ENCODE measurements around the gene GLP1R.

Gene GLP1R

DNA sequence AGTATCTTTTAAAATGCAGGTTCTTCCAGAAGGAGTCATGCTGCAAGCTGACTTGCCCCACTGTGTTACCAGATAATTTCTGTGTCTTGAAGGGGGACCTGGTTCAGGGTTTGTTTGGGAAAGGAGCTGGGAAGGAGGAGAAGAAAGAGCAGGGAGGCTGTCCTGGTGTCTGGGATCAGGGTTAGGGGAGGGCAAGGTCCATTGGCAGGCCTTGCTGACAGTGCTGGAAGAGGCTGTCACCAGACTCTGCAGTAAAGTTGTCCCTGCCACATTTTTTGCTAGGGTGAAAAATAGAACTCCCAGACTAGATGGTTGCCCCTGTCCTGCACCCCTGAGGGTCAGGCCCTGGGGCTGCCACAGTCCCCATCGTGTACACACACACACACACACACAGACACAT, 14.9 kb downstream of the GLP1R start:
- no peak for FAIRE-seq

DNA sequence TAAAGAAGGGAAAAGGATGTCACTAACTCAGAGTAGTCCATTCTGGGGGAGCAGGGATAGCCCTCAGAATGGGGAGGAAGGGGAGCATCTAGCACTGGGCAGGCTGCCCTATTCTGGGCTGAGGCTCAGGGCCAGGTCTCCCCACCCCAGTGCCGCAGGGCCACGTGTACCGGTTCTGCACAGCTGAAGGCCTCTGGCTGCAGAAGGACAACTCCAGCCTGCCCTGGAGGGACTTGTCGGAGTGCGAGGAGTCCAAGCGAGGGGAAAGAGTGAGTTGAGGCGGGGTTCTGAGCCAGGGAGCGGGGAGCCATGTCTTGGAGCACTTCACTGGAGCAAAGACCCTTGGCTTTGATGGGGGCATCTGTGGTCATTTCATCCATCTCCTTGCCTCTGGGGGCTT, 17.0 kb downstream of the GLP1R start:
- no peak for FAIRE-seq

DNA sequence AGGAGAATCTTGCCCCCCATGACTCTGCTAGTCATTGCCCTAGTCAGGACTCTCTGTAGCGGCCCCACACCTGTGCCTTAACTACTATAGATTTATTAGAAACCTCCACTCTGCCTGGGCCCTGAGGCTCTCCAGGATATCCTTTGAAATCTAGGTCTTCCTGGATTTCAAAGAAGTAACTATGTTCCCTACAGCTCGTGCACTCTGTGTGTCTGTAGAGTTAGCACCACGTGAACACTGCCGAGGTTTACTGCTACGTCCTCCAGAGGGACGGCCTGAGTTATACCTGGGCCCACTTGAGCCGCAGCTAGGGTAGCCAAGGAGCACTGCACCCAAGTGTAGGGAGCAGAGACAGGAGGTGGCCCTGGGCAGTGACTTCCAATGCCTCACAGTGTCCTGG, 19.8 kb downstream of the GLP1R start:
- no peak for FAIRE-seq

DNA sequence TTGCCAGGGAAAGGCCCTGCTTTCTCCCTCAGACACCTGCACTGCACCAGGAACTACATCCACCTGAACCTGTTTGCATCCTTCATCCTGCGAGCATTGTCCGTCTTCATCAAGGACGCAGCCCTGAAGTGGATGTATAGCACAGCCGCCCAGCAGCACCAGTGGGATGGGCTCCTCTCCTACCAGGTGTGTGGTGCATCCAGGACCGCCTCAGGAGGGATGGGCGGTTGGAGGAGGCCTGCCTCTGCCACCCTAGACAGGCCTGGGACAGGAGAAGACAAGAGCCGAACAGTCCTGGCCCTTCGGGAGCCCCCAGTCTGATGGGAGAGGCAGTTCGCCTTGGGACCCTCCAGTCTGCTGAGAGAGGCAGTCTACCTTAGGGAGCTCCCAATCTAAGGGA, 24.2 kb downstream of the GLP1R start:
- no peak for FAIRE-seq

DNA sequence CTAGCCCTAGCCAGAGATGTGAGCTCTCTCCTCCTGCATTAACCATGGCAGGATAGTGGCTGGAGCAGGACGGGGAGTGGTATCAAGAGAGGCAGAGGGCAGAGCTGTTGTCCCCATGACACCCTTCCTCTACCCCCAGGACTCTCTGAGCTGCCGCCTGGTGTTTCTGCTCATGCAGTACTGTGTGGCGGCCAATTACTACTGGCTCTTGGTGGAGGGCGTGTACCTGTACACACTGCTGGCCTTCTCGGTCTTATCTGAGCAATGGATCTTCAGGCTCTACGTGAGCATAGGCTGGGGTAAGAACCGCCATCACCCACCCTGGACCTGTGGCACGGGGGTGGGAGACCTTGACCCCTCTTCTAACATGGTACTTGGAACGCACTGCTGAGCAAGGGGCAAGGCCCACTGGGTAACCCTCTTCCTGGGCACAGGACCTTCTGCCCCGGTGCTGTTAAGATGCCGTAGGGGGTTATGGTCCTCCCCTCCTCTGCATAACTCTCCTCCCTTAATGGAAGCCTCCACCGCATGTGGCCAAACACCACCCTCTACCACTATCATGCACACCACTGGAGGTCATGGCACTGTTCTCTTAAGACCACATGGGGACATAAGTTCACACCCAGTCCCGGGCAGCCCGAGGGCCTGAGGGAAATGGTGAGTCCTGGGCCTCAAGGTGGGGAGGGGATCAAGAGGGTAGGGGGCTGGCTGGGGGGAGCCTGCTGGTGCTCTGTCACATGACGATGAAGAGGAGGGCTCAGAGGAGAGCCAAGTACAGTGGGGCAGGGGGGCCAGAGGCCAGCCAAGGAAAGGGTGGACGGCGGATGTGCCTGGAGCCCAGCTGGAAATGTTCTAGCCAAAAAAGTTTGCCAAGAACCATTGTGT, 25.1 kb downstream of the GLP1R start:
- FAIRE-seq: no peak

DNA sequence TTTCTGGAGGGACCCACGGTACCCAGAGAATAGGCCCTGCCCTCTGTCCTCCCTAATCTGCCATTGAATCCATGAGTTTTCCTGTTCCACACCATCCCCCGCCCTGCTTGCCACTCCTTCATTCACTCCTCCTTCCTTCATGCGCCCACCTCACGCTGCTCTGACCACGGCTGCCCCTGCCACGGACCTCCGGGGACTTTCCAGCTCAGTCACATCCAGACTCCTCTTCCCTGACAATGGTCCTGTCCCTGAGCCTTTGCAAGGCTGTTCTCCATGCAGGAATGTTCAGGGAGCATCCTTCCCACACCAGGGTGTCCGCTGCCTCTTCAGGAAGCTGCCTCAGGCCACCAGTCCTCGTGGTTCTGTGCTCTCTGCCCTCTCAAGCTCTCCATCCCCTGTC, 25.9 kb downstream of the GLP1R start:
- FAIRE-seq: no peak

DNA sequence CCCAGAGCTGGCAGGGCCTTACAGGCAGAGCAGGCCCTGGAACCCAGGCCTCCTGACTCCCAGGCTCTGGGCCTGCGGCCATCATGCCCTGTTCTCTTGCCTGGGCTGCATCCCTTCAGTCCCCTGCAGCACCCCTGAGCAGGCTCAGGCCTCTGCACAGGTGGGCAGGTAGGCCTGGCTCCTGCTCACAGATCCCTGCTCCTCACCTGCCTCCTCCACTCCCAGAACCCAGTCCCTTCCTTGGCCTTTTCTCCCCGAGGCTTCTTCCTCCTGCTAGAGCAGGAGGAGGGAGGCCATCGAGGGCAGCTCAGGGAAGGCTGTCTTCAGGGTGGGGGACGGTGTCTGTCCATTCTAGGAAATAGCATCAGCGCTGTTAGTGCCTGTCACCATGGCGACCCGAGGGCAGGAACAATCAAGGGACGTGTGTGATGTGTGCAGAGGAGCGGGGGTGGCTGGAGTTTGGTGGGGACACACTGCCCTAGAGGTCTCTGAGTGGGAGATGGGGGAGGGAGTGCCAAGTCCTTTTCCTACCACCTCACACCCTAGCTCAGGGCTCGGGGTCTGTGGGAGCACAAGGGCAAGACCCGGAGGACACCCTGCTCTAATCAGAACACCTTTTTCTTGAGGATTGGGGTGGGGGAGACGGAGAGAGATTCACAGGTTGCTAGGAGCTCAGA, 26.6 kb downstream of the GLP1R start:
- FAIRE-seq: no peak

DNA sequence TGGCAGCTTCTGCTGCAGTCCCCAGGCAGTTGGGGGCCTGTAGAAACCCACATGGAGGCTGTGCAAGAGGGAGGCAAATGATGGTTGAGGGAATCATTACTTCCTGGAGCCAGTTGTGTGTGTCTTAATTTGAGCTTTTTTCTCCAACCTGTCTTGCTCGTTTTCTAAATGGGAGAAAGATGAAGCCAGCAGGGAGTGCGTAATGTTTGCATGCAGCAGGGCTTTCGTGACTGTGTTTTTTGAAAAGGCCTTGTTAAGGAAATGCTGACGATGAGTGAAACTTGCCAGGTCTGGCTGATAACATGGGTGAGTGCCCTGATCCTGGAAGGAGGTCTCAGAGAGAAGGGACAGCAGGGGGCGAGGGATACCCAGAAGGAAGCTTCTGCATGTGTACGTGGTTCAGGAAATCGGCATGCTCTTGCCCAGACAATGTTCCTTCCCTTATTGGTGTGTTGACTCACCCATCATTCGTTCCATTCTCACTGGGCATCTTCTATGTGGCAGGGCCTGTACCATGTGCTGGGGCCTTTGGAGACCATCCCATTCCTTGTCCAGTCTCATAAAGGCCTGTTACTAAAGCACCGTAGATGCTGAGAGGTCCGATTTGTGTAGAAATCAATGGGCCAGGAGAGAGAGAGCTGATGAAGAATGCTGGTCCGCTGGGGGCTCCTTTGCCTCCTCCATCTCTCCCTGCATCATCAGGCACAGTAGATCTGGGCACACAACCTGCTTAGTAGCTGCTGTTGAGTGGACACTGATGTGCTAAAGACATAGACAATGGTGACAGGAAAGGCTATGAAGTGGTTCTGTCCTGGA, 27.4 kb downstream of the GLP1R start:
- FAIRE-seq: no peak

DNA sequence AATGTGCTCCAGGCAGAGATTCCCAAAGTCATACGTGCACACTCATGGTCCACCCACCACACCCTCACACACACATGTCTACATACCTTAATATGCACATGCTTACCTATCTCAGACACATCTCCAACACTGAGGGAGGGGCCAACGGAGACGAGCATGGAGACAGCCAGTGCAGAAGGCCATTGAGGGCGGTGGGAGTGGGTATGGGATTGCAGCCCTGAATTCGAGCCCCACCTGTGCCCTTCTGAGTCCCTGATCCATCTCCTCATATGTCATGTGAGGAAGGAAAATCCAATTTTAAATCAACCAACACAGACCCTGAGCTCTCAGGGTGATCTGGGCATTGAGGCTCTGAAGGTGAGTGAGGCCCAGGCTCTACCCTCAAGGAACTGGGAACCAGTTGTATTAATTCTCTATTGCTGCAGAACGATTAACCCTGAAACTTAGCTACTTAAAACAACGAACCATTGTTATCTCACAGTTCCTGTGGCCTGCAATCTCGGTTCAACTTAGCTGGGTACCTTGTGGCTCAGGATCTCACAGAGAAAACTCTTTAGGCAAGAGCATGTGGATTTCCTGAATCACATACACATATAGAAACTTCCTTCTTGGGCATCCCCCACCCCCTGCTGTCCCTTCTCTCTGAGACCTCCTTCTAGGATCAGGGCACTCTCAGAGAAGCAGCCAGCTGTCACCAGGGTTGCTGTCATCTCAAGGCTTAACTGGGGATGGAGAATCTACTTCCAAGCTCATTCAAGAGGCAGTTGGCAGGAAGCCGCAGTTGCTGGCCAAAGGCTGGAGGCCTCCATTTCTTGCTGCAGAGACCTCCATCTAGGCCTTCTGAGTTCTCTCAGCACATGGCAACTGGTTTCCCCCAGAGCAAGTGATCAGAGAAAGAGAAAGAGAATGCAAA, 28.3 kb downstream of the GLP1R start:
- no peak for FAIRE-seq

DNA sequence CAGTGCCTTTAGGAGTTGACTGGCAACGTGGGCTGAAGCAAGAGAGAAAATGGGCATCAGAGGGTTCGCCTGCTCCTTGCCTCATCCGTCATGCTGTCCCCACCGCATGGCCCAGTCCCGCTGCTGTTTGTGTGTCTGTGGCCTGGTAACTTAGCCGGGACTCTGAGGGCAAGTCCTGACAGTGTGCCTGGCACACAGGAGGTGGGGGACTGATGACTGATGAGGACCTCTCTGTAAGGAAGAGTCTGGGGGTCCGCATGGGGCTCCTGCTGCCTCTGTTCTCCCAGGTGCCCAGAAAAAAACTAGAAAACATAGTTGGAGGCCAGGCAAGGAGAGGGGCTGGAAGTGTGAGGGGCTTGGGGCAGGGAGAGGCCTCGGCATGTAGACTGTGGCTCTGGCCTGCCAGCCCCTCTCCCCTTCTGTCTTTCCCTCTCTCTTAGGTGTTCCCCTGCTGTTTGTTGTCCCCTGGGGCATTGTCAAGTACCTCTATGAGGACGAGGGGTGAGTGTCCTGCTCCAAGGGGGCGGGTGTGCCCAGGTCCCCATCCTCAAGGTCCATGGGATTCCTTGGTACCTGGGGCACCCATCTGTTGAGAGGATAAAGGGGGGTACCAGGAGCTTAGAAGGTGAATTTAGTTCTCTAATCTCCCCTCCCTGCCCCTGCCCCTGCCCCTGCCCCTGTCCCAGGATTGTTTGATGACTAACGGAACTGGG, 29.5 kb downstream of the GLP1R start:
- FAIRE-seq: no peak

DNA sequence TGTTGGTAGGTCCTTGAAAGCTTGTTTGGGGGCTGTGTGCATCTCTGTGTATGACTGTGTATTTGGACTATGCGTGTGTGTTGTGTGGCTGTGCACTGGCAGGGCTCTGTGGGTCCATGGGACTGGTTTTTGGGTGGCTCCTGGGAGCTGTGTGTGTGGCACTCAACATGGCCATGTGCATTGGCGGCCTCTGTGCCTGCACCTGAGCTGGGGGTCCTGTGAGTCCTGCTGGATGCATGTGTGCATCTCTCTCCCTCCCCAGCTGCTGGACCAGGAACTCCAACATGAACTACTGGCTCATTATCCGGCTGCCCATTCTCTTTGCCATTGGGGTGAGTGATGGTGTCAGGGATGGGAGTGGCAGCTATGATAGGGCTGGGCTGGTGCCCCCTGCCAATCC, 30.1 kb downstream of the GLP1R start:
- FAIRE-seq: no peak

DNA sequence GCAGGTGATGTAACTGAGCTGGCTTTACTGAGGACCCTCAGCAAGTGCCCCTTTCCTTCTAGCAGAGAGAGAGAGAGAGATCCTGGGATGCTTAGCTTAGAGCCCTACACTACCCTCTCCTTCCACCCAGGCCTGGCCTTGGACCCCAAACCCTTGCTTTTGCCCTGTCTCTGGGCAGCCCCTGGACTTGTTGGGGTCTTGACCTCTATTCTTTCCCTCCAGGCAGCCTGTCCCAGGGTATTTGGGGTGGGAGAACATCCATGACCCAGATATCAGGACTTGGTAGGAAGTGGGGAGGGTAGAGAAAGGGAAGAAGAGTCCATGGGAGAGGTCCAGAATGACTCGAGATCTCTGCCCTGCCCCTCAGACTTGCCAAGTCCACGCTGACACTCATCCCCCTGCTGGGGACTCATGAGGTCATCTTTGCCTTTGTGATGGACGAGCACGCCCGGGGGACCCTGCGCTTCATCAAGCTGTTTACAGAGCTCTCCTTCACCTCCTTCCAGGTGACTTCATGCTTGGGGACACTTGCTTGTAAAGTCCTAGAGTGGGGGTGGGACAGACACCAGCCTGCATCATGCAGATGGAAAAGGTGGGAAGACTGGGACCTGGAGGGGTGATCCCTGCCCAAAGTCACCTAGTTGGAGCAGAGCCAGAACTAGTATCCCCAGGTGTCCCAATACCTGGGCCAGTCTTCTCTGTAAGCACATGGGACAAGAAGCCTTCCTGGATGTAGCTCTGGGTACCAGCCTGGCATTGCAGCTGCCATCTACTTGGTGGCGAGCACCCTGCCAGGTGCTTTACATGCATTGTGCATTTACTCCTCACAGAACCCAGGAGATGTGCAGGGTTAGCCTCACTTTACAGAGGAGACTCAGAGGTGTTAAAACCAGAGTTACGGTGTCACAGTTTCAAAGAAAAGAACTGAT, 30.9 kb downstream of the GLP1R start:
- FAIRE-seq: no peak

DNA sequence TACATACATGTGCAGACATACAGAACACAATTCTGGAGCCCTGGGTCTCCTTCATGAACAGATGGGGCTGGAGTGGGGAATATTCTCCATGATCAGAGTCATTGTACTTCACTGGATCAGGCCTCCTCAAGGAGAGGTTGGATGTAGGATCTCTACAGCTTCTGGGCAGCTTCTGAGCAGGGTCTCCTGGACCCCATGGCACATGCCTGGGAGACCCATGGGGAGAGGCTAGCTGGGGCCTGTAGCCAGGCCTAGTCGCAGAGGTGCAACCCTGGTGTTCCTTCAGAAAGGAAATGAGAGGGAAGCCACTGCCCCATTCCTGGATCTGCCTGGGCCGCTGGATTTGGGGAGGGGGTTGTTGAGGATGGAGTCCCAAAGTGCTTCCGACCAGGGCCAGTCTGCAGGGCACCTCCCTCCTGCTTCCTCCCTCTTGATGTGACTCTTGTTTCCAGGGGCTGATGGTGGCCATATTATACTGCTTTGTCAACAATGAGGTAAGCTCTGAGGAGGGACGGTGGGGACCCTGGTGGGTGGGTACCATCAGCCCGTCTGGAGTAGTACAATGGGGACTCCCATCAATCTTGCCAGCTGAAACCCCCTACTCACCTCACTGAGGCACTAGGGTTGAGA, 31.8 kb downstream of the GLP1R start:
- FAIRE-seq: no peak

DNA sequence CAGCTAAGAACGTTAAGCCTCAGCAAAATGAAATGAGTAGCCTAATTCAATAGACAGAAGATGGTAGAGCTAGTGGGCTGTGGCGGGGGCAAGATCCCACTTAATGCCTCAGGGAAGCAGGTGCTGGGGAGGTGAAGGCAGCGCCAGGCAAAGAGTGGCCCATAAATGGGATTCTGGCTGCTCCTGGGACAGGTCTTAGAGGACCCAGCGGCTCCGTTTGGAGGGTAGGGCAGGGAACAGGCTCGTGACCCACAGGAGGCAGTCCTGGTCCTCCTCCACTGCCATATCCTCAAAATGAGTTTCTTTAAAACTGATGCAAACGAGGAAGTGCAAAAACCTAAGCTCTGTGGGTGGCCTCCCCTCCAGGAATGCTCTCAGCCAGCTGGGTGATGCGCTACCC, 33.7 kb downstream of the GLP1R start:
- FAIRE-seq: no peak

DNA sequence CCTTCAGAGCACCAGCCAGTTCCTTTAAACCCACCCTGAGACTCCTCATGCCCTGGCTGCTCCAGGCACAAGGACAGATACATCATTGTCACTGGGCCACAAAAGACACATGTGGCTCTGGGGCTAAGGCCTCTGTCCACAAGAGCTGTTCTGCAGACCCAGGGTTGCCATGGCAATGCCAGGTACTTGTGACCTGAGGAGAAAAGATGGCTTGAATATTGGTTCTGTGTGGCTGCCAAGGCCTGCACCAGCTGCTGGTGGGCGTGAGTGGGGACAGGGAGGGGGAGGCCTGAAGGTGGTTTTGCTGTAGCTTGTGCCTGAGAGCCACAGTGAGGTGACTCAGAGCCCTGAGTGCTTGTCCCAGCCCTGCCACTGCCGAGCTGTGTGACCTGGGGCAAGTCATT, 34.7 kb downstream of the GLP1R start:
- no peak for FAIRE-seq

DNA sequence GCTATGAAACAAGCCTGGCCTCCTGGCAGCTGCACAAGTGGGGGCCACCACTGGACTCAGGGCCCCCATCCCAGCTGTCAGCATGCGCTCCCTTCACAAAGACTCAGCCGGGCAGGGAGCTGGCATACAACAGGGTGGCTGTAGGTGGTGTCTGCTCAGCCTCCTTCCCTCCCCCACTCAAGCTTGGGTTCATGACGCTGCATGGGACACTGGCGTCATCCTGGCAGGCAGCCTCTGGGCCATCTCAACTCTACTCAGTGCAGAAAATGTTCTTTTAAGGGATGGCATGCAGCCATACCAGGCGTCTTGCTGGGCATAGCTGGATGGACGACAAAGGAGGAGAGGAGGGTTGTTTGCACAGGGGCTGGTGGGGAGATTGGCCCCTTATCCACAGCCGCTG, 35.9 kb downstream of the GLP1R start:
- FAIRE-seq: no peak

DNA sequence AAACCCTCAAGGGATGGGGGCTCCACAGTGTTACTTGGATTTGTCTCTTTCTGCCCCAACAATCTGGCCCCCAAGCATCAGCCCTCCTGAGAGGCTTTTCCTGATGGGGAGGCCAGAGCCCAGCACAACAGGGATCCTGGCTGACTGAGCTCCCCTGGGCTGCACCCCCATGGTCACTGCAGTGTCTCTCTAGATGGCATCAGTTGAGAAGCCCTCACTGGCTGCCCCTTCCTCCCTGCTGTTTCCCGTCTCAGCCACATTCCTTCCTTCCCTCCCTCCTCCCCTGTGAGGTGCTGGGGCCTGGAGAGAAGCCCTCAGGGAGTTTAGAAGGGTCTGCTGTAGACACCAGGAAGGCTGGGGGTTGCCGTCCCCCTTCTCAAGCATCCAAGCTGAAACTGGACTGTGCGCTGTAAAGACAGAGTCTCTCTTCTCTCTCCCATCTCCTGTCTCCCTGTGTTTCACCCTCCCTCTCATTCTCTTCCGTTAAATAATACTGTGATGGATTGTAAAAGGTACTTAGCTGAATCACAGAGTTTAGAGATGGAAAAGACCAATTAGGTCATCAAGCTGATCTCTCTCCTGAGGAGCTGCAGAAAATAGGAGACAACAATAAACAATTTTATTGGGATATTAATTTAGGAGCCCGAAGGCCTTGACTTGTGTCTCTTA, 36.7 kb downstream of the GLP1R start:
- no peak for FAIRE-seq

DNA sequence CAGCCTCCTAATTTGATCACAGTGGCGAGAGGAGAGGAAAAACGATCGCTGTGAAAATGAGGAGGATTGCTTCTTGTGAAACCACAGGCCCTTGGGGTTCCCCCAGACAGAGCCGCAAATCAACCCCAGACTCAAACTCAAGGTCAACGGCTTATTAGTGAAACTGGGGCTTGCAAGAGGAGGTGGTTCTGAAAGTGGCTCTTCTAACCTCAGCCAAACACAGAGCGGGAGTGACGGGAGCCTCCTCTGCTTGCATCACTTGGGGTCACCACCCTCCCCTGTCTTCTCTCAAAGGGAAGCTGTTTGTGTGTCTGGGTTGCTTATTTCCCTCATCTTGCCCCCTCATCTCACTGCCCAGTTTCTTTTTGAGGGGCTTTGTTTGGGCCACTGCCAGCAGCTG, 37.7 kb downstream of the GLP1R start:
- no peak for FAIRE-seq

DNA sequence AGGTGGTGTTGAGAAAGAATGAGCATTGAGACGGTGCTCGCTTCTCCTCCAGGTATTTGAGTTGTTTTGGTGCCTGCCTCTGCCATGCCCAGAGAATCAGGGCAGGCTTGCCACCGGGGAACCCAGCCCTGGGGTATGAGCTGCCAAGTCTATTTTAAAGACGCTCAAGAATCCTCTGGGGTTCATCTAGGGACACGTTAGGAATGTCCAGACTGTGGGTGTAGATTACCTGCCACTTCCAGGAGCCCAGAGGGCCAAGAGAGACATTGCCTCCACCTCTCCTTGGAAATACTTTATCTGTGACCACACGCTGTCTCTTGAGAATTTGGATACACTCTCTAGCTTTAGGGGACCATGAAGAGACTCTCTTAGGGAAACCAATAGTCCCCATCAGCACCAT, 38.1 kb downstream of the GLP1R start:
- FAIRE-seq: no peak

DNA sequence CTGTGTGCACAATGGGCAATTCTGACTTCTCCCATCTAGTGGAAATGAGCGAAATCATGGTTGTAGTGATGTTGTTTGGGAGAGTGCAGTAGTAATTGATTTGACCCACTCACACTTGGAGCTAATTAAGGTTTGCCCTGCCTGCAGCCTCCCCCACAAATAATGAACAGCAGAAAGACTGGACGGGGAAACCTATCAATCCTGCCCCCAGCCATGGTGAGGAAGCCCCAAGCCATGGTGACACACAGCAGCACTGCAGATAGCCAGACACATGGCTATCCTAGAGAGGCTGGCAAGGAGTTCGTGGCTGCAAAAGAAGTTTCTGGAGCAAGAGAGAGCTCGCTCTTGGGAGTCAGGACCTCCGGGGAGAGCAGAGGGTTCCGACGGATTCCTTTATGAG, 38.6 kb downstream of the GLP1R start:
- no peak for FAIRE-seq
